HG03103 (cell line): Measurements from ENCODE around the gene IFT122.
"Not testable (repeated sequence)": the region's sequence is repeated elsewhere in the genome, so short reads cannot be mapped to it uniquely, and the experiment has no call there.

Source experiments
- ATAC-seq: cut with Tn5 transposase; IDR thresholded peaks from one replicate; pipeline ENCODE4 v1.9.1; 2021; ENCODE audit warnings: low read depth; ENCODE audit not compliant: unreplicated experiment

IFT122 gene

DNA sequence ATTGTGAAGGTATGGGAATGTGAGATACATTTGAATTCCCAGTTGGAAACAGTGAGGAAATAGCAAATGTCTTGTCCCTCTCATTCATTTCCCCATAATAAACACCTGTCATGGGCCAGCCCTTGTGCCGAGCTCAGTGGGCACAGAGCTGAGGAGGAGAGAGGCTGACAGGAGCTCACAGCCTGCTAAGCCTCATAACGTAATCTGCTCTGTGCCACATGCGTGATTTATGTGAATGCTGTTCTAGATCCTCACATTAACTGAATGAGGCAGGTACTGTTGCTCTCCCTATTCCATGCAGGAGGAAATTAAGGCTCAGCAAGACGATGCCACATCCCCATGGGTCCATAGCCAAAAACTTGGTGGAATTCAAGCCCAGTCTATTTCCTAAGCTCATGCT is 53.2 kb downstream of the IFT122 start:
- ATAC-seq, result no peak

DNA sequence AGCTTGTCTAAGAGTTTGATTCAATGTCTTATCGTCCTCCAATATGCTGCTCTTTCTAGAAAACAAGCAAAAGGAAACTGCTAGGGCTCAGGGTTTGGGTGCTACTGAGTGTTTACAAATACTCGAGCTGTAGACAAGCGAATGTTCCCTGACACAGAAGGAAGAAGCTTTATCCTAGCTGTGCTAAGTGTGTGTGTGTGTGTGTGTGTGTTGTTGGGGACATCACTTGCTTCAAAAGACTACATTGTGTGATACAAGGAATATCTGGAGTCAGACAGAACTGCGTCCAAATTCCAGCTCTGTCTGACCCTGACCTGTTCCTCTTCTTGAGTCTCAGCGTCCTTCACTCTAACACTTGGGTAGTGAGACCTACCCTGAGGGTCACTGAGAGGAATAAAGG is 54.5 kb downstream of the IFT122 start:
- ATAC-seq, result not testable (repeated sequence)

DNA sequence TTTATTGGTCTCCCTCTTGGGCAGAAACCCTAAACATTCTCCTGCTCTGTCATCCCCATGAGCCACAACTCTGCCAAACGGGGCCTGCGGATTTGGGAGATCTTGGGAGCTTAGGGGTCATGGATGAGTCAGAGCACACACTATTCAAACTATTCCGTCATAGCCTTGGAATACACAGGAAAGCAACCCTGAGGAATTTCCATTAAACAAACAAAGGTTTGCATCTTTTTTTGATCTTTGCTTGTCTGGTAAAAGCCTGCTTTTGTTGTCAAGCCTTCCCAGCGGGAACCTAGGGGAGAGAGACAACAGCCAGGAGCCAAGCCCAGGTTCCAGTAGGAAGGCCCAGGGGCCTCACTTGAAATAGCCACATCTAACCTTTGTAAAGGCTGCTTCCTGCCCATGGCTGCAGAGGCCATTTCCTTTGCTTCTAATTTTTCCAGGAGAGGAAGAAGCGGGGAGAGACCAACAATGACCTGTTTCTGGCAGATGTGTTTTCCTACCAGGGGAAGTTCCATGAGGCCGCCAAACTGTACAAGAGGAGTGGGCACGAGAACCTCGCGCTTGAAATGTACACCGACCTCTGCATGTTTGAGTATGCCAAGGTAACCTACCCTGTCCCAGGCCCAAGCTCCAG is 55.1 kb downstream of the IFT122 start:
- ATAC-seq, result not testable (repeated sequence)

DNA sequence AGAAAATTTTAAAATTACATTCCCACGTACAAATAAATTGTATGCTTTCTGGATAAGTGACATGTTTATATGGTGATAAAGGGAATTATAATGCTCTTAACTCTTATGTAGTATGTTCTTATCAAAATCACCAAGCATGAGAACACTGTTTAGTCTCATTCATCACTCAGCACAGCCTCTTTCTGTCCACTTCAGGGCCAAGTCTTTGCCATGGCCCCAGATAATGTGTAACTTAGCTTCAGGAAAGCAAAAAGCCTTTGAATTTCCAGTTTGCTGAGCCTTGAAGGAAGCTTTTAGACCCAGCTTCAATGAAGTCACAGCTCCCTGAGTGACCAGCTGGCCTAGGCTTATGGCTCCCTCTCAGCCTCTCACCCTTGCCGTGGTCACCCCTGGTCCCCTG is 57.9 kb downstream of the IFT122 start:
- not testable (repeated sequence) for ATAC-seq

DNA sequence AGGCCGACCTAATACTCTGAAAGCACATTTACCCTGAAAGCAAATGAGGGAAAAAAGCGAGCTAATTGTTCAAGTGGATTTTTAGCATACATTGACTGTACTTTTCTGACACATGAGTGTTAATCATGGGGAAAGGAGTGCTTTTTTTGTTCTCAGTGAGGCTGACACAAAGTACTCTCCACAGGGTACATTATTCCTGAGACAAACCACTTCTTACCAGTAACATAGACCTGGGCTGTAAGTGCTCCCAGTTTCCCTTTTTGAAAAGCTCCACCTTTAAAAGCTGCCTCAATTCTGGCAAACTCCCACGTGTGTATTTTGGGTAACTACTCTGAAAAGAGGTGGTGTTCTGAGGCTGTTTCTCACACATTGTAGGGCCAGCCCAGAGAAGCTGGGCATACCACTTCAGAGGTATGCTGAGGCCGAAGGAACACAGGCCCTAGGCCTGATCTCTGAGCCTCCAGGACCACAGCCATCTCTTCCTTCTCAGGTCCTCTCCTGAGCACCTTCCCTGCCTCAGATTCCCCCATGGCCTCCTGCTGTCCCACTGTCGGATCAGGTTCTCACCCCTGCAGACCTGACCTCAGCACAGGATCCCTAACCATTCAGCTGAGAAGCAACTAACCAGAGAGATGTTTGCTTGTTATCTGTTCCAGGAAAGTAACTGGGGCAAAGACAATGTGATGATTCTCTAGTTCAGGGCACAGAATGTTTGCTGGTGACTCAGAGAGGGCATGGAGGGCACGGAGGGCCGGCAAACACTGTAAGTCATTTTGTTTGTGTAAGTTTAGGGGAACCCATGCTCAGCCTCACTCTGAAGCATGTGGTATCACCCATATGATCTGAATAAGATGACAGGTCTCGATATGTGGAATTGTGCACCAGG is 58.8 kb downstream of the IFT122 start:
- not testable (repeated sequence) for ATAC-seq

DNA sequence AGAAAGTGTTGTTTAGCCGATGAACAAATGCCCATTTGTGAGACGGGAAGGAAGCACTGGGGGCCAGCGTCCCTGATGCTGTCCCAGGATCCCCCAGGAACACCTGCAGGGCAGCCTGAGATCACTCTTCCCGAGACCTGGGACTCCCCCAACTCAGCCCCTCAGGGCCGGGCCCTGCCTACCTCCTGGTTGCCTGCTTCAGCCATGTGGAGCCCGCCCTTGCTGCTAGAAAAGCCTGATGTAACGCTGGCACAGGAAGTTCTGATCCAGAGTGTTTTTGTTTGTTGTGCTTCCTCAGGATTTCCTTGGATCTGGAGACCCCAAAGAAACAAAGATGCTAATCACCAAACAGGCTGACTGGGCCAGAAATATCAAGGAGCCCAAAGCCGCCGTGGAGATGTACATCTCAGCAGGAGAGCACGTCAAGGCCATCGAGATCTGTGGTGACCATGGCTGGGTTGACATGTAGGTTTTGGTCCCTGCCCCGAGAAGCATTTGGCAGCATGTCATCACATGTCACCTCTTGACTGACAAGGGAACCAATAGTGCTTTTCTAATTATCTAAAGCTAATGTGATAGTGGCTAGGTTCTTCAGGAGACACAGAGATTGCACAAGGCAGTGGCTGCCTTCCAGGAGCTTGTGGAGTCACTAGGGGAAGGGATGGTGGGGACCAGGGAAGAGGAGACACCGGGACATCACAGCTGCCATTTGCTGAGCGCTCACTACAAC is 59.7 kb downstream of the IFT122 start:
- not testable (repeated sequence) for ATAC-seq

DNA sequence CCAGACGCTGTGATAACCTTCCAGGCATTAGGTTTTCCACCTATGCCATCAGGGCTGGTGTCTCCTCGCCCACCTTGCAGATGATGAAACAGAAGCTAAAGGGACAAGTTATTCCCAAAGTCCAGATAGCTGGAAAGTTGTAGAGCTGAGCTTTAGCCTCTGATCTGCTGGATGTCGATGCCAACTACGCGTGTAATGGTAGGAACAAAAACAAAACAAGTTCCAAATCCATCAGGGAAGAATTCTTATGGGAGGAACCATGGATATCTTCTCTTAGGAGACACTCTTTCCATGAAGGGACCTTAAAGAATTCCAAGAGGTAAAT is 60.3 kb downstream of the IFT122 start:
- no peak for ATAC-seq

DNA sequence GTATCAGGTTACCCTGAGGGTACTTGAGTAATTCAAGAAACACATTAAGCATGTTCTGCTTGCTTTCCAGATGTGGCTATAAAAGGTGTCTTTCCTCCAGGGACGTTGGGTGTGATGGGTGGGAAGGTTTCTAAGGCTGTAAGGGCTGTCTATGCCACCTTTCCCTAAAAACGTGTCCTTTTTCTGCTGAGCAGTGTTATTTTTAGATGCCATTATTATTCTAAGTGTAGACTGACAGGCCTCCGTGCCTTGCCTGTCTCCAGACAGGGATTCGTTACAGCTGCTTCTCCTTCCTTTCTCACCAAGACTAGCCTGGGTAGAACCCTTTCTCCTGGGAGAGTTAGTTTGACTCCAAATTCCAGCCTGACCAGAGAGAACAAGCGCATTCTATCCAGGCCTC is 61.6 kb downstream of the IFT122 start:
- no peak for ATAC-seq

DNA sequence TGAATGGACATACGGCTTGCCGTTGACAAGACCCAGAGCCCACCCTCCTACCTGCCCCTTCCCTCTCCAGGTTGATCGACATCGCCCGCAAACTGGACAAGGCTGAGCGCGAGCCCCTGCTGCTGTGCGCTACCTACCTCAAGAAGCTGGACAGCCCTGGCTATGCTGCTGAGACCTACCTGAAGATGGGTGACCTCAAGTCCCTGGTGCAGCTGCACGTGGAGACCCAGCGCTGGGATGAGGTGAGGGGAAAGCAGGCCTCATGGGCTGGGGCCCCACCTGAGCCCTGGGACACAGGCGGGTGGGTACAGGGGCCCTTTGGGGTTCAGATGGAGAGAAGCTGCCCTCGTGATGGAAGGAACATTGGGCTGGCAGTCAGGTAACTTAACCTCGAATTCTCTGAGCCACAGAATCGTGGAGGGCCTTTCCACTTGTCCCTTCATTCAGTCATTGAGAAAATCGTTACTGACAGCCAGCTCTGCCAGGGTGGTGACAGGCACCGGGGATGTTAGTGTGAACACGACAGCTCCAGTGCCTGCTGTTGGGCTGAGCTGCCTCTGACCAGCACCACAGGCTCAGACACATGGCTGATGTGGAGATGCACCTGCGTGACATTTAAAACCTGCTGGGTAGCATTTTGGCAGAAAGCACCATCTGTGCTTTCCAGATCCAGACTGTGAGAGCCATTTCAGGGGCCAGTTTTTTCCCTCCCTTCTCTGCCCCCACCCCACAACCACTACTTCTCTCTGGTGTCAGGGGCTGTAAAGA is 62.8 kb downstream of the IFT122 start:
- ATAC-seq, result no peak

DNA sequence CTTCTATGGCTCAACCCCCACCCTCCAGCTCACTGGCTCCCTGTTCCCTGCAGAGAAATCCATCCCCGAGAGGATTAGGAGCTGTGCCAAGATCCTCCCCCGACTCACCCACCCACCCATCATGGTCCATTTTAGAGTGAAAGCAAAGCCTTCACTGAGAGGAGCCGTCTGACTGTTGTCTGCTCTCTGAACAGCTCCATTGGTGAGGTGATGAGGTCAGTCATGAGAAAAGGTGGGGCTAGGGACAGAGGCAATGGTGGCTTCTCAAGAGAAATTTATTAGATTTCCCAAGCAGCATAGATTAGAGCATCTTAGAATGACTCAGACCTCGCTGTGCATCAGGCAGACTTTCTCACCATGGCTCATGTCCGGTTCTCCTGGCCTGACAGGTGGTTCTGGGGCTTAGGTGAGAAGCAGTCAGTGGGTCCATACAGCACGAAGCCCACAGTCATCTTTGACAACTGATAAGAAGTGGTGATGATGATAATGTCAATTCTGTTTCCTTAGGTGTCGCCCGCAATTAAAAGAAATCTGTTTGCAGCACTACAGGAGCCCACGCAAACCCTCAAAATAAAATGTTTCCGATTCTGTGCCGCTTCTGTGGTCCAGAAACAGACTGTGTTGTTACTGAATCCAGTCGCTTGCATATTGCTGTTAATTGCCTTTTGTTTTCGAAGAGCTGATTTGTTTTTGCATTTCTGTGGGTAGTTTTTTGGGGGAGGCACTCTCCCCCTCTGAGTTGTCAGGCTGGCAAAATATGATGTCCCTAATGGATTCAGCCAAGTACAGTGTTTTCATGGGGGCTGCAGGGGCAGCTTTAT is 63.7 kb downstream of the IFT122 start:
- ATAC-seq, result no peak

DNA sequence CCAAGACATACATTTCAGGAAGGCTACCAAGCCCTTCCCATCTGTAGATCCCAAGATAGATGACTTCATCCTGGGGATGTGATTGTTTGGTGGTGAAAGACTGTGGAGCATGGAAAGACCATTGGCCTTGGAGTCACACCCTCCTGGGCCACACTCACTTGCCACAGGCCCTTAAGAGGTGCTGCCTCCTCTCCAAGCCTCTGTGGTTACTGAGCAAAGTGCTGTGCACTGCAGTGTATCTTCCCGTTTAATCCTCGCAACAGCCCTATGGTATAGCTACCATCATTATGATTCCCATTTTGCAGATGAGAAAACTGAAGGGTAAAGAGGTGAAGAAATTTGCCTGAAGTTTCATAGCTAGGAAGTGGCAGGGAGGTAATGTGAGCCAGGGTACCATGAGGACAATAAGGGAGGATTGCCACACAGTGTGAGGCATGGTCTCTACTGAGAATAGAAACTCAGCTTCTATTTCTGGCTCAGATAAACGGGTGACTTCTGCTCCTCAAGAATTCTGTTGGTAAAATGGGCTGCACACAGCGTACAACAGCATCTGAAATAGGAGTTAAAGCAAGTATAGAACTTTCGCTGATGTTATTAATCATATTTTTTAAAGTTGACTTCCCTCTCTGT is 64.6 kb downstream of the IFT122 start:
- no peak for ATAC-seq

DNA sequence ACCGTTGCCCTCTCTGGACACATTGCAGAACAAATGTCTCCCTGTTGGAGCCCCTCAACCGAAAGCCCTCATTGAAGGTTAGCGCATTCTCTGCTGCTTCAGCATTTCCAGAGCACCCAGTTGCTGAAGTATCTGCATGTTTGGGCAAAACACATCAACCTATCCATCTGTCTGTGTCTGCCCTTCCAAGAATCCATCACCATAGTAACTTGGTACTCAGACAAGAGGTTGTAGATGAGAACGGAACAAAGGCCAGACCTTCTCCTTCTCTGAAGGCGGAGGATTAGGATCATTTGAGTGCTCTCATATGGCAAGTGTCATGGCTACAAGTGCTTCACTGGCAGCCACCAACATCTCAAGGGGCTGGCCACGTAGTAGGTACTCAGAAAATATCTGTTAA is 65.3 kb downstream of the IFT122 start:
- ATAC-seq, result no peak

DNA sequence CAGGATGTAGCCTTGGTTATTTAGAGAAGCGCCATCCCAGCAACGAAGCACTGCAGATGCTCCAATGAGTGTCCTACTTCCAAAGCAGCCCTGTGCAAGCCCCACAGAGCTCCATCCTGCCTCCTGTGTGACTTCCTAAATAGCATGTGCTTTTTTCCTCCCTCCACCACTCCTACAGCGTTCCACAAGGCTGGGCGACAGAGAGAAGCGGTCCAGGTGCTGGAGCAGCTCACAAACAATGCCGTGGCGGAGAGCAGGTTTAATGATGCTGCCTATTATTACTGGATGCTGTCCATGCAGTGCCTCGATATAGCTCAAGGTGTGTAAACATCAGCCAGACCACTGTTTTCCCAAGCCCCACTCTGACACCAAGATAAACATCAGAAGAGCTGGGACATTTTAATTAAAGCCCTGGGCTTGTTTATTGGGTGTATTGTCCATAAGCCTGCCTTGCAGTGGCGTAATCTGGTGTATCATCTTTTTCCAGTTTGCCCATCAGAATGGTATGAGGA is 66.3 kb downstream of the IFT122 start:
- no peak for ATAC-seq

DNA sequence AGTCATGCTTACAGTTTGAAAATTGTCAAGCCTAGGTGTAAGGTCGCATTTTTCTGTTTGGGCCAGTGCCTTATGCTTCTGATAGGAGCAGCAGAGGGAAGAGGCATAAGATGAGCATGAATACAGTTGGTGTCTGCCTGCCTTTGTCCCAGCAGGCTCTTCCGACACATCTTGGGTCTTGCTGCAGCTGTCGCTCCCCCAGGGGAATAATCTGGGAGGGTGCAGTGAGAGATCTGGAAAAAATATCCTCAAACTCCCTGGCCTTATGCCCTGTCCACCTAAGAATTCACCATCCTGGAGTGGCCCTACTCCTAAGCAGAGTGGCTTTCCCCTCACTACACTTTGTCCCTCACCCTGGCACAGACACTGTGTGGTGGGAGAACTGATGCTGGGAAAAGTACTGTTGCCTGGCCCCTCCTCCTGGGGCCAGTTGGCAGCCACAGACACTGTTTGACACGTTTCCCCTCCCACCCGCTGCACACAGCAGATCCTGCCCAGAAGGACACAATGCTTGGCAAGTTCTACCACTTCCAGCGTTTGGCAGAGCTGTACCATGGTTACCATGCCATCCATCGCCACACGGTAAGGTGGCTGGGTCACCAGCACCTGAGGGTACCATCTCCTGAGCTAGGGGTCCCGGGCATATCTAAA is 67.3 kb downstream of the IFT122 start:
- ATAC-seq, result no peak

DNA sequence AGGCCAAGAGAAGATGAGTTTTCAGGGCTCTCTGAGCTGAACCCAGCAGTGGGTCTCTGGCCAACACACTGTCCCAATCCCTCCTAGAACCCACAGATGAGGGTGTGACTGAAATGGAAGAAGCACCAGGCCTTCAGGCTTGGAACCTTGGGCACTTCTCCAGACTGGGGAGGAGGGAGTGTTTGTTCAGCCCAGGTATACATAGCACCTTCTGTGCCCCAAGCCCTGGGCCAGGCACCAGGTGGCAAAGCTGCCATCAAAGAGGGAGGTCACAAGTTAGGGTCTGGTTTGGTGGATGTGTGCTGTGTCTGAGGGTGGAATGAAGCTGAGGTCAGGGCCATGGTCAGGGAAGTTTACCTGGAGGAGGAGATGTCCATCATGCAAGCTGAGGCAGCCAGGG is 72.6 kb downstream of the IFT122 start:
- ATAC-seq, result no peak

DNA sequence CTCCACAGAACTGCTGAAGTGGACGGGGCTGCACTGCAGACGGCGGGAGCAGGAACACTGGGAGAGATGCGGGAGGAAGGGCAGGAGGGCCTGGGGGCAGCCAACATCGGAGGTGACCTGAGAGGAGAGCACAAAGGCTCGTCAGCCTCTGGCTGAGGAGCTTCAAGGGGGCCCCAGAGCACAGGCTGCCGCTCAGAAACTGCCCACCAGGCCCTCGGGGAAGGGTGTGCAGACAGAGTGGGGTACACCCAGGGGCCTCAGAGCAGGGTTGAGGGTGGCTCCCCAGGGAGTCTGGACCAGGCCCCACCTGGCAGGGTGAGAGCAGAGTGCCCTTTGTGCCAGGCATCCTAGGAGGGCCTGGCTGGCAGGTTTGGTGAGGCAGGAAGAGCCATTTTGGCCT is 73.7 kb downstream of the IFT122 start:
- no peak for ATAC-seq

DNA sequence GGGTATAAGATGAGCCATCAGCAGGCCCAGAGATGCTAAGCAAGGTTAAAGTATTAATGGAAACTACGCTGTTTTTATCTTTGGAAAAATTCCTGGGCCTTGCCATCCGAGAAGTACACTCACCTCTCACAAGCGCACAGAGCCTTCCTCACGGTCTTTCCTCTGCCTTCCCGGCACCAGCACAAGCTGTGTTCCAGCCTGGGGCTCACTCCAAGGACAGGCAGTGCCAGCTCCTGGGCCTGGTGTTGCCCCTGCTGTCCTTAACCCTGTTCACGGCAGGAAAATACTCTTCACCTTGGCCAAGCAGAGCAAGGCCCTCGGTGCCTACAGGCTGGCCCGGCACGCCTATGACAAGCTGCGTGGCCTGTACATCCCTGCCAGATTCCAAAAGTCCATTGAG is 74.1 kb downstream of the IFT122 start:
- ATAC-seq, result no peak

DNA sequence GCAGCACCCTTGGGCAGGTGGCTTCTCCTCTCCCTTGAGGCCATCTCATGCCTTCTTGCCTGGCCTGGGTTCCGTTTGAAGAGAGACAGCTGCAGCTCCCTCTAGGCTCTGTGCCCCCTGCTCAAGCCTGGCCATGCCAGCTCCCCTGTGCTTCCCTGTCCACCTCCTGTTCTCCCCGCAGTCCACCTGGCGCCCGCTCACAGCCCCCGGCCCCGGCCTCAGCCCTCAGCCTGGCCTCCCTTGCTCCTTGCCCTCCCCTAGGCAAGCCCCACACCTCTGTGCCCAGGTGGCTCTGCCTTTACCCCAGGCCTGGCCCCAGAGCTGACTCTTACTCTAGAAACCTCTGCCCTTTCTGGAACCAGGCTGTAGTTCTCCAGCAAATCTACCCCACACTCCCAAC is 74.5 kb downstream of the IFT122 start:
- ATAC-seq, result no peak
